Measurements from ENCODE around the gene KLK8. TPM values are rescaled to one million over a fixed set of nuclear protein-coding genes. Genes with fewer than 3 reads are reported as not detected.

The KLK8 gene
- total RNA-seq, 2 experiments from 2014 or later = not detected

GRCh38 chr19:51014242-51014641, 12.8 kb upstream of the KLK8 start:
- Mint-ChIP-seq H3K4me3 (no peak overlapping the region), H3K27me3 (peaks cover 60% of the 10 kb centered on the region), H3K36me3 (no peaks in the 10 kb centered on the region), H3K27ac (no peak overlapping the region), H3K4me1 (ENCODE audit: low read depth) (peaks cover 11% of the 10 kb centered on the region), H3K9me3 (no peaks in the 10 kb centered on the region)
- DNase-seq = no peak
- ChIA-PET CTCF (no interaction called here), POLR2A (no interaction called here)
- intact Hi-C loops (cut with micrococcal nuclease) = no loop called here

- POLR2A ChIA-PET = no interaction called here
- intact Hi-C loops (cut with micrococcal nuclease) = no loop called here
- Mint-ChIP-seq H3K9me3 (no peaks in the 10 kb centered on the region), H3K27me3 (peaks cover 53% of the 10 kb centered on the region), H3K4me3 (no peak overlapping the region), H3K36me3 (no peaks in the 10 kb centered on the region), H3K27ac (no peak overlapping the region), H3K4me1 (ENCODE audit: low read depth) (peaks cover 6% of the 10 kb centered on the region)
- CTCF ChIA-PET = no interaction called here
- no peak for DNase-seq
These were observed 11.3 kb upstream of the KLK8 start for GRCh38 chr19:51012661-51013190.

- intact Hi-C loops (cut with micrococcal nuclease) = no loop called here
- CTCF ChIA-PET = interaction anchor here (1.3 kb wide), 1 partner anchor 11 kb away, joined by 3 read pairs; no protein-coding TSS in a partner anchor
- POLR2A ChIA-PET = no interaction called here
- Mint-ChIP-seq H3K27me3 (peaks cover 32% of the 10 kb centered on the region), H3K4me1 (ENCODE audit: low read depth) (no peaks in the 10 kb centered on the region), H3K27ac (no peak overlapping the region), H3K4me3 (no peak overlapping the region), H3K9me3 (no peaks in the 10 kb centered on the region), H3K36me3 (no peaks in the 10 kb centered on the region)
- no peak for DNase-seq
These were observed 8.8 kb upstream of the KLK8 start for GRCh38 chr19:51010066-51010795.

- intact Hi-C loops (cut with micrococcal nuclease) = no loop called here
- no peak overlapping the region for H3K4me3 Mint-ChIP-seq
- H3K36me3 Mint-ChIP-seq = no peaks in the 10 kb centered on the region
- ChIA-PET CTCF (no interaction called here), POLR2A (no interaction called here)
- no peaks in the 10 kb centered on the region for H3K4me1 Mint-ChIP-seq (ENCODE audit: low read depth)
- peaks cover 25% of the 10 kb centered on the region for H3K27me3 Mint-ChIP-seq
- H3K9me3 Mint-ChIP-seq = no peaks in the 10 kb centered on the region
- DNase-seq = no peak
- no peak overlapping the region for H3K27ac Mint-ChIP-seq
These were observed 7.9 kb upstream of the KLK8 start for GRCh38 chr19:51009061-51009891.

- Mint-ChIP-seq H3K9me3 (no peaks in the 10 kb centered on the region), H3K27ac (no peak overlapping the region), H3K36me3 (no peaks in the 10 kb centered on the region), H3K4me1 (ENCODE audit: low read depth) (no peaks in the 10 kb centered on the region), H3K4me3 (no peak overlapping the region), H3K27me3 (peaks cover 26% of the 10 kb centered on the region)
- DNase-seq = no peak
- ChIA-PET POLR2A (no interaction called here), CTCF (no interaction called here)
- intact Hi-C loops (cut with micrococcal nuclease) = no loop called here
These were observed 6.1 kb upstream of the KLK8 start for GRCh38 chr19:51007488-51007887.

GRCh38 chr19:51006406-51006805, 5.0 kb upstream of the KLK8 start:
- peaks cover 35% of the 10 kb centered on the region for H3K27me3 Mint-ChIP-seq
- POLR2A ChIA-PET = no interaction called here

GRCh38 chr19:51005248-51005647, 3.8 kb upstream of the KLK8 start:
- no peak overlapping the region for H3K27ac Mint-ChIP-seq
- H3K27me3 Mint-ChIP-seq = peaks cover 35% of the 10 kb centered on the region
- POLR2A ChIA-PET = no interaction called here
- H3K9me3 Mint-ChIP-seq = no peaks in the 10 kb centered on the region
- H3K36me3 Mint-ChIP-seq = no peaks in the 10 kb centered on the region
- intact Hi-C loops (cut with micrococcal nuclease) = no loop called here
- no peaks in the 10 kb centered on the region for H3K4me1 Mint-ChIP-seq (ENCODE audit: low read depth)
- CTCF ChIA-PET = no interaction called here
- H3K4me3 Mint-ChIP-seq = no peak overlapping the region
- no peak for DNase-seq

More at GRCh38 chr19:51006406-51006805, 5.0 kb upstream of the KLK8 start:
- Mint-ChIP-seq H3K36me3 (no peaks in the 10 kb centered on the region), H3K9me3 (no peaks in the 10 kb centered on the region), H3K4me3 (no peak overlapping the region), H3K4me1 (ENCODE audit: low read depth) (no peaks in the 10 kb centered on the region), H3K27ac (no peak overlapping the region)
- no peak for DNase-seq
- intact Hi-C loops (cut with micrococcal nuclease) = no loop called here
- CTCF ChIA-PET = no interaction called here

GRCh38 chr19:51003316-51003715, 1.9 kb upstream of the KLK8 start:
- Mint-ChIP-seq H3K4me1 (ENCODE audit: low read depth) (no peaks in the 10 kb centered on the region), H3K27ac (no peak overlapping the region), H3K9me3 (no peaks in the 10 kb centered on the region), H3K4me3 (no peak overlapping the region), H3K36me3 (no peaks in the 10 kb centered on the region), H3K27me3 (peaks cover 35% of the 10 kb centered on the region)
- ChIA-PET CTCF (no interaction called here), POLR2A (no interaction called here)
- no peak for DNase-seq
- intact Hi-C loops (cut with micrococcal nuclease) = no loop called here

GRCh38 chr19:51002542-51003311, 1.3 kb upstream of the KLK8 start:
- CTCF ChIA-PET = interaction anchor here (1.2 kb wide), 1 partner anchor 15 kb away, joined by 4 read pairs; no protein-coding TSS in a partner anchor
- POLR2A ChIA-PET = no interaction called here
- Mint-ChIP-seq H3K36me3 (no peaks in the 10 kb centered on the region), H3K27ac (no peak overlapping the region), H3K4me3 (no peak overlapping the region), H3K27me3 (peaks cover 35% of the 10 kb centered on the region), H3K4me1 (ENCODE audit: low read depth) (no peaks in the 10 kb centered on the region), H3K9me3 (no peaks in the 10 kb centered on the region)
- intact Hi-C loops (cut with micrococcal nuclease) = no loop called here
- DNase-seq = peak; percentile 36

- Mint-ChIP-seq H3K27ac (no peak overlapping the region), H3K36me3 (no peaks in the 10 kb centered on the region), H3K4me1 (ENCODE audit: low read depth) (no peaks in the 10 kb centered on the region), H3K9me3 (no peaks in the 10 kb centered on the region), H3K4me3 (no peak overlapping the region), H3K27me3 (peaks cover 35% of the 10 kb centered on the region)
- intact Hi-C loops (cut with micrococcal nuclease) = no loop called here
- POLR2A ChIA-PET = no interaction called here
- no peak for DNase-seq
- CTCF ChIA-PET = interaction anchor here (1.2 kb wide), 1 partner anchor 15 kb away, joined by 4 read pairs; no protein-coding TSS in a partner anchor
These were observed 707 bp upstream of the KLK8 start for GRCh38 chr19:51002089-51002532.

GRCh38 chr19:51000981-51001380, 423 bp downstream of the KLK8 start:
- no peak overlapping the region for H3K27ac Mint-ChIP-seq
- no peaks in the 10 kb centered on the region for H3K36me3 Mint-ChIP-seq
- ChIA-PET CTCF (no interaction called here), POLR2A (no interaction called here)
- peaks cover 35% of the 10 kb centered on the region for H3K27me3 Mint-ChIP-seq
- no peak overlapping the region for H3K4me3 Mint-ChIP-seq
- no peaks in the 10 kb centered on the region for H3K4me1 Mint-ChIP-seq (ENCODE audit: low read depth)
- intact Hi-C loops (cut with micrococcal nuclease) = no loop called here
- H3K9me3 Mint-ChIP-seq = no peaks in the 10 kb centered on the region
- no peak for DNase-seq

GRCh38 chr19:51000426-51000825, 978 bp downstream of the KLK8 start:
- H3K9me3 Mint-ChIP-seq = no peaks in the 10 kb centered on the region
- CTCF ChIA-PET = no interaction called here
- POLR2A ChIA-PET = no interaction called here
- no peak overlapping the region for H3K4me3 Mint-ChIP-seq
- intact Hi-C loops (cut with micrococcal nuclease) = no loop called here
- H3K4me1 Mint-ChIP-seq (ENCODE audit: low read depth) = no peaks in the 10 kb centered on the region
- DNase-seq = no peak
- H3K27ac Mint-ChIP-seq = no peak overlapping the region
- H3K36me3 Mint-ChIP-seq = no peaks in the 10 kb centered on the region
- H3K27me3 Mint-ChIP-seq = peaks cover 35% of the 10 kb centered on the region
